NB4 (cell line): ENCODE results near the gene F2RL1.

Source experiments
- POLR2A ChIP-seq: IDR thresholded peaks from 2 replicates; pipeline ENCODE4 v1.6.1; 2011; ENCODE audit warnings: mild to moderate bottlenecking; ENCODE audit not compliant: insufficient read length; ENCODE audit errors: extremely low read depth
- TF ChIP-seq, protein P1 (sequence below): IDR thresholded peaks from 2 replicates; pipeline ENCODE4 v1.6.1; 2011; ENCODE audit warnings: low read depth, low read length
- TF ChIP-seq, protein P2 (sequence below): IDR thresholded peaks from one replicate; pipeline ENCODE4 v1.5.1; 2012; ENCODE audit warnings: low read depth, low read length

DNA sequence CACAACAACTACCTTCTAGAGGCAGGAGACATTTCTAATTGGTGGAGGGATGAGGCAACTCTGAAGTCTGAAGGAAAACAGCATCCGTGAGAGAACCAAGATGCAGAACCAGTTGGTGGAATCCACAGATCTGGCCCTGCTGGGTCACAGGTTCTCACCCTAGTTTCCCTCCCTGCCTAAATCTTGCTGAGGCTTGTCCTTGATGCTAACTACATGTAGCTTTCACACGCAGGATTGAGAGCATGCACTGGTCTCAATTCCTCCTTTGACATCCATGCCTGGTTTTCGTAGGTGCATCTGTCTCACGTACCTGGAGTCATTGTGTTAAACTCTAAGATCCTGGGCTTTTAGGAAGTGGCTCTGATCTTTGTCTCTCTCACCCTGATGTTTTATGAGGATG is 9.7 kb upstream of the F2RL1 start:
- TF ChIP-seq, protein P1, sequence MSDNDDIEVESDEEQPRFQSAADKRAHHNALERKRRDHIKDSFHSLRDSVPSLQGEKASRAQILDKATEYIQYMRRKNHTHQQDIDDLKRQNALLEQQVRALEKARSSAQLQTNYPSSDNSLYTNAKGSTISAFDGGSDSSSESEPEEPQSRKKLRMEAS = no peak
- TF ChIP-seq, protein P2, sequence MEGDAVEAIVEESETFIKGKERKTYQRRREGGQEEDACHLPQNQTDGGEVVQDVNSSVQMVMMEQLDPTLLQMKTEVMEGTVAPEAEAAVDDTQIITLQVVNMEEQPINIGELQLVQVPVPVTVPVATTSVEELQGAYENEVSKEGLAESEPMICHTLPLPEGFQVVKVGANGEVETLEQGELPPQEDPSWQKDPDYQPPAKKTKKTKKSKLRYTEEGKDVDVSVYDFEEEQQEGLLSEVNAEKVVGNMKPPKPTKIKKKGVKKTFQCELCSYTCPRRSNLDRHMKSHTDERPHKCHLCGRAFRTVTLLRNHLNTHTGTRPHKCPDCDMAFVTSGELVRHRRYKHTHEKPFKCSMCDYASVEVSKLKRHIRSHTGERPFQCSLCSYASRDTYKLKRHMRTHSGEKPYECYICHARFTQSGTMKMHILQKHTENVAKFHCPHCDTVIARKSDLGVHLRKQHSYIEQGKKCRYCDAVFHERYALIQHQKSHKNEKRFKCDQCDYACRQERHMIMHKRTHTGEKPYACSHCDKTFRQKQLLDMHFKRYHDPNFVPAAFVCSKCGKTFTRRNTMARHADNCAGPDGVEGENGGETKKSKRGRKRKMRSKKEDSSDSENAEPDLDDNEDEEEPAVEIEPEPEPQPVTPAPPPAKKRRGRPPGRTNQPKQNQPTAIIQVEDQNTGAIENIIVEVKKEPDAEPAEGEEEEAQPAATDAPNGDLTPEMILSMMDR = no peak
- TF ChIP-seq POLR2A = no peak
